HG03095 (cell line): ENCODE results near the gene PTK6.
"Not testable (repeated sequence)": the region's sequence is repeated elsewhere in the genome, so short reads cannot be mapped to it uniquely, and the experiment has no call there.

Experiments
- ATAC-seq: cut with Tn5 transposase; IDR thresholded peaks from one replicate; pipeline ENCODE4 v1.9.1; 2021; ENCODE audit warnings: moderate library complexity; ENCODE audit not compliant: unreplicated experiment

PTK6 gene

GRCh38 chr20:63559485-63560332, 22.5 kb upstream of the PTK6 start:
- ATAC-seq, result not testable (repeated sequence)

- ATAC-seq, result no peak
These were observed 21.8 kb upstream of the PTK6 start for GRCh38 chr20:63558804-63559484.

- ATAC-seq, result no peak
These were observed 20.3 kb upstream of the PTK6 start for GRCh38 chr20:63557481-63557891.

GRCh38 chr20:63556873-63557478, 19.8 kb upstream of the PTK6 start:
- no peak for ATAC-seq

GRCh38 chr20:63555661-63556381, 18.6 kb upstream of the PTK6 start:
- no peak for ATAC-seq

GRCh38 chr20:63554361-63555278, 17.4 kb upstream of the PTK6 start:
- ATAC-seq, result no peak

- no peak for ATAC-seq
These were observed 16.7 kb upstream of the PTK6 start, which contains the start of gene FNDC11 for GRCh38 chr20:63553933-63554290. Gene FNDC11 (plus strand): TSS chr20:63554159. CDS start chr20:63555664, 1,505 bp downstream.

GRCh38 chr20:63553251-63553932, 16.2 kb upstream of the PTK6 start:
- no peak for ATAC-seq

- ATAC-seq, result no peak
These were observed 15.5 kb upstream of the PTK6 start for GRCh38 chr20:63552481-63553249.

- no peak for ATAC-seq
These were observed 13.9 kb upstream of the PTK6 start for GRCh38 chr20:63551068-63551467.

GRCh38 chr20:63549679-63550282, 12.6 kb upstream of the PTK6 start:
- ATAC-seq, result no peak

- no peak for ATAC-seq
These were observed 11.8 kb upstream of the PTK6 start for GRCh38 chr20:63549019-63549418.

- no peak for ATAC-seq
These were observed 11.4 kb upstream of the PTK6 start for GRCh38 chr20:63548542-63548941.

GRCh38 chr20:63547725-63548480, 10.7 kb upstream of the PTK6 start, which contains the start of gene SRMS:
Gene SRMS (minus strand): TSS chr20:63547749. CDS start chr20:63547463, 286 bp downstream.
- ATAC-seq, result no peak

- no peak for ATAC-seq
These were observed 10.0 kb upstream of the PTK6 start for GRCh38 chr20:63546956-63547724.

GRCh38 chr20:63546256-63546955, 9.2 kb upstream of the PTK6 start:
- ATAC-seq, result no peak
